ENCODE results near the gene TMCO4. TPM values are rescaled to one million over a fixed set of nuclear protein-coding genes. Genes with fewer than 3 reads are reported as not detected.

Gene TMCO4
- total and polyA plus RNA-seq, 10 of the 15 experiments (the other 5 are each of a cell fraction or from before 2014, with no cell fraction given), result 2.4 to 20.8 (median 13.0) TPM

DNA sequence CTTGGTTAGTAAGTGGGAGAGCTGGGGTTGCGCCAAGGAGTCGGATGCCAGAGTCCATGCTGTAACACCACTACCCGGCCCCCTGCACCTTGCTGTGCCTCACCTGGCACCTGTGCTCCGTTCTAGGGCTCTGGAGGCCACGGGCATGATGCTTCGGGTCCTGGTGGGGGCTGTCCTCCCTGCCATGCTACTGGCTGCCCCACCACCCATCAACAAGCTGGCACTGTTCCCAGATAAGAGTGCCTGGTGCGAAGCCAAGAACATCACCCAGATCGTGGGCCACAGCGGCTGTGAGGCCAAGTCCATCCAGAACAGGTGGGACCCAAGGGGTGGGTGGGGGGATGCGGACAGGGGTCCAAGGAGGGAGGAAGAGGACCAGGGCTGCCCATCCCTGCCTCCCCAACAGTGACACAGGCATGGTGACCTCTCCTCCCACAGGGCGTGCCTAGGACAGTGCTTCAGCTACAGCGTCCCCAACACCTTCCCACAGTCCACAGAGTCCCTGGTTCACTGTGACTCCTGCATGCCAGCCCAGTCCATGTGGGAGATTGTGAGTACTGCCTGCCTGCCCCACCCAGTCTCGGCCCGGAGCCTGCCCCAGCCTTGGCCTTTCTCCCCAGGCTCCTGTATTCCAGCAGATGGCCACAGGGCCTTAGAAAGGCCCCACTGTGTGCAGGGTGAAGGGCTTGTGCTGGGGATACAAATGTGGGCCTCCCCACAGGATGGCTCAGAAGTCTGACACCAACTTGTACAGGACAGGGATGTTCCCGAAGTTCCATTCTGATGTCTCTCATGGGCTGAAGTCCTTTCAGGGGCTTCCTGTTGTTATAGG lies 144.6 kb downstream of the TMCO4 start:
- no peak overlapping the region for H3K4me2 ChIP-seq (ENCODE audit: control insufficient read depth, insufficient read depth)
- no peaks in the 10 kb centered on the region for H4K20me1 ChIP-seq (ENCODE audit: control insufficient read depth, insufficient read depth)
- no TSS peak for BruUV-seq (replicated peaks)
- intact Hi-C loops (cut with micrococcal nuclease; ENCODE audit: unreplicated experiment) (loop anchor here (5.0 to 10.0 kb wide), 3 partner anchors 168 to 403 kb away; partner anchors contain the start of genes AKR7A2, CAPZB, EMC1 and MRTO4), in situ Hi-C loops (cut with MboI) (no loop called here)
- H3K4me1 ChIP-seq (ENCODE audit: control insufficient read depth, insufficient read depth, low read length), result no peaks in the 10 kb centered on the region
- DNase-seq (ENCODE audit: low read depth, low spot score) (no peak), ATAC-seq (no peak), FAIRE-seq (no peak)
- SMC1A ChIA-PET (ENCODE audit: uncharacterized antibody, unreplicated experiment), result interaction anchor here (1.3 to 1.4 kb wide), 2 partner anchors 49 to 187 kb away, joined by 3 read pairs; no protein-coding TSS in a partner anchor
- no peak overlapping the region for H2AFZ ChIP-seq (ENCODE audit: control insufficient read depth, low read depth, low read length)
- 61% methylated on average over 14 of the region's 15 CpGs for WGBS (ENCODE audit: insufficient coverage, insufficient replicate concordance, low lambda C conversion rate, missing lambda C conversion rate)
- no peaks in the 10 kb centered on the region for H3K9me3 ChIP-seq (replicated peaks; ENCODE audit: control insufficient read depth, insufficient read depth, low read length)
- RAD21 ChIA-PET (ENCODE audit: unreplicated experiment), result interaction anchor here (1.2 to 1.6 kb wide), 2 partner anchors 264 to 386 kb away, joined by 4 to 5 read pairs; no protein-coding TSS in a partner anchor
- TF ChIP-seq ATF2 (IDR thresholded peaks at IDR 0.05; ENCODE audit: low read length) (no peak), IRF3 (IDR thresholded peaks at IDR 0.05) (no peak), PAX5 (IDR thresholded peaks at IDR 0.05; ENCODE audit: borderline replicate concordance, low read depth, low read length) (no peak), RAD21 (IDR thresholded peaks at IDR 0.05; ENCODE audit: insufficient read depth, low read depth, low read length) (no peak), ETV6 (conservative IDR thresholded peaks at IDR 0.05 in 1 of 2, IDR thresholded peaks at IDR 0.05 in 1 of 2; ENCODE audit: borderline replicate concordance in 1 of 2, low read depth in 1 of 2) (no peak), POLR2A (IDR thresholded peaks at IDR 0.05; ENCODE audit: low read depth, low read length) (no peak)
- CTCF ChIA-PET, result interaction anchor here (1.1 to 1.6 kb wide), 8 partner anchors 15 to 390 kb away, joined by 3 to 6 read pairs (median 3); no protein-coding TSS in a partner anchor
- no peak overlapping the region for H3K4me3 ChIP-seq
- POLR2A ChIA-PET, result interaction anchor here (0.7 kb wide), 1 partner anchor 521 kb away, joined by 5 read pairs; no protein-coding TSS in a partner anchor
- no peaks in the 10 kb centered on the region for H3K79me2 ChIP-seq (ENCODE audit: control insufficient read depth, insufficient read depth, low read length)
- H3K27me3 ChIP-seq (replicated peaks in 1 of 2; ENCODE audit: control insufficient read depth in 2 of 2, insufficient read depth in 2 of 2, low read length in 1 of 2), result no peaks in the 10 kb centered on the region; a peak in 1 of 4 replicates
- H3K27ac ChIP-seq (ENCODE audit: control insufficient read depth, insufficient read depth), result no peak overlapping the region
- H3K9ac ChIP-seq (ENCODE audit: control insufficient read depth, insufficient read depth, low read length), result no peak overlapping the region
- H3K36me3 ChIP-seq (ENCODE audit: control insufficient read depth in 2 of 2, insufficient read depth in 2 of 2, low read length in 1 of 2), result no peaks in the 10 kb centered on the region
